A375 (cell line): Measurements from ENCODE around the gene GPR155. TPM values are rescaled to one million over a fixed set of nuclear protein-coding genes. Genes with fewer than 3 reads are reported as not detected.

Experiments used
- total RNA-seq: library from RNA; depleted of rRNA; stranded (reverse); fragments of >200 nt; shearing (Covaris generic); gene quantifications from 2 replicates; pipeline ENCODE4 v1.2.3, GENCODE V29; 2014; rRNA removed

Gene GPR155
- total RNA-seq: 0.30 and 0.72 TPM in 2 replicates

GRCh38 chr2:174486563-174487107 is at the start of gene GPR155:
GPR155 (minus strand) TSS chr2:174487029; CDS start chr2:174481956, 5,073 bp downstream.

DNA sequence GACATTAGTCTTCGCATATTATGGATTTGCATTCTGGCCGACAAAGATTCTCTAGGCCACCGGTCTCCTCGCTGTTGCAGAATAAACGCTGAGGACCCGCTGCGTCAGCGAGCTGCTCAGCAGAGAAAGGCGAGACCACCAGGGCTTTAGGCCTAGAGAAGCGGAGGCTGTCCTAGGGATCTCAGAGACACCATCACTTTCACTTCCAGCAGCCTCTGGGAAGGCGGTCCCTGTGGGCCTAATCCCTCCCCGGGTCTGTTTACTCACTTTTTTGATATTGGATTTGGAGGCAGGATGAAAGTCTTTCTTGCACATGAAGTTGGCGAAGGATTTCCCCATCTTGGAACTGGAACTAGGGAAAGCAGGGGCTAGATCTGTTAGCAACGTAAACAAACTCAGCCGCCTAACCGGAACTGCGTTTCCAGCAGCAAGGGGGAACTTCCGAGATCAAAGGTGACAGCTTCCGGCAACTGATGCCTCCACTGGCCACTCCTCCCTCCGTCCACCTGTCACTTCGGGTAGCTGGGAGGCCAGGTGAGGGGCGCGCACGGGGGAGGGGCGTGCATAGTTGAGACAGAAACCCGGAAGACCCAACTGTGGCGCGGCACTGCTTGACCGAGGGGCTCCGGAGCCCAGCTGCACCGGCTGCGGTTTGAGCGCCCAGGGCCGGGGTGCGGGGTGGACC is 91.4 kb downstream of the GPR155 start, which contains the start of gene SCRN3:
TSS of gene SCRN3 (plus strand) at position 447 of the 685 bp plus-strand sequence. CDS start 2,554 bp downstream, outside the sequence.

Other genes with a start within 250 kb of the GPR155 start
- gene OLA1, start 238.5 kb downstream of the GPR155 start, total RNA-seq: 99.5 and 121 TPM in 2 replicates
- gene SP9, start 152.1 kb downstream of the GPR155 start, total RNA-seq: not detected in 2 replicates
- gene SCRN3, start 91.3 kb downstream of the GPR155 start, total RNA-seq: 21.2 TPM in 2 replicates
- 13.2 and 15.6 TPM in 2 replicates for gene WIPF1, start 110.8 kb upstream of the GPR155 start, total RNA-seq